GM23338 (cell line): ENCODE measurements around the gene TPO. TPM values are rescaled to one million over a fixed set of nuclear protein-coding genes. Genes with fewer than 3 reads are reported as not detected.

ENCODE experiments used
- ATAC-seq: fragments of 200-7000 bp; cut with Tn5 transposase; 3 replicates; pipeline ENCODE4 v1.9.1; 2020
- DNase-seq: peaks from one replicate; pipeline ENCODE4 v3.0.0-alpha.2; 2015; ENCODE audit warnings: low spot score
- H2AFZ ChIP-seq: fragments of 200-600 bp; sonication (generic); 2 replicates; pipeline ENCODE4 v1.8.0; 2016; ENCODE audit warnings: antibody characterized with exemption, mild to moderate bottlenecking, moderate library complexity
- H3F3A ChIP-seq: fragments of 200-600 bp; sonication (generic); replicated peaks from 2 replicates; pipeline ENCODE4 v1.8.0; 2017; ENCODE audit warnings: antibody characterized with exemption, mixed run types, low read depth
- H3K27ac ChIP-seq: fragments of 200-600 bp; sonication (generic); 2 replicates; pipeline ENCODE4 v1.6.1; 2016; ENCODE audit warnings: low read depth
- H3K27me3 ChIP-seq: fragments of 200-600 bp; sonication (generic); 2 replicates; pipeline ENCODE4 v1.8.0; 2016; ENCODE audit warnings: mild to moderate bottlenecking, mixed run types, moderate library complexity; ENCODE audit not compliant: insufficient read depth
- H3K36me3 ChIP-seq: fragments of 200-600 bp; sonication (generic); 2 replicates; pipeline ENCODE4 v1.8.0; 2016; ENCODE audit warnings: mild to moderate bottlenecking; ENCODE audit not compliant: insufficient read depth
- H3K4me1 ChIP-seq: fragments of 200-600 bp; sonication (generic); 2 replicates; pipeline ENCODE4 v1.8.0; 2016; ENCODE audit warnings: mild to moderate bottlenecking, moderate library complexity; ENCODE audit not compliant: insufficient read depth
- H3K4me2 ChIP-seq: fragments of 200-600 bp; sonication (generic); 2 replicates; pipeline ENCODE4 v1.7.1; 2017; ENCODE audit warnings: mixed run types
- H3K4me3 ChIP-seq: fragments of 200-600 bp; sonication (generic); 2 replicates; pipeline ENCODE4 v1.6.1; 2016; ENCODE audit warnings: mixed run types
- H3K79me2 ChIP-seq: fragments of 200-600 bp; sonication (generic); replicated peaks from 2 replicates; pipeline ENCODE4 v1.8.0; 2017; ENCODE audit warnings: mild to moderate bottlenecking; ENCODE audit not compliant: insufficient read depth
- H3K9me2 ChIP-seq: fragments of 200-600 bp; sonication (generic); 2 replicates; pipeline ENCODE4 v1.8.0; 2017; ENCODE audit not compliant: insufficient read depth
- H4K20me1 ChIP-seq: fragments of 200-600 bp; sonication (generic); replicated peaks from 2 replicates; pipeline ENCODE4 v1.8.0; 2017; ENCODE audit warnings: mild to moderate bottlenecking; ENCODE audit not compliant: insufficient read depth
- H3K27ac Mint-ChIP-seq: 2 replicates; pipeline ENCODE4 v1.8.0; 2020; ENCODE audit warnings: inconsistent platforms, mild to moderate bottlenecking, moderate library complexity, mixed read lengths
- H3K27me3 Mint-ChIP-seq: 3 replicates; pipeline ENCODE4 v1.8.0; 2022; ENCODE audit warnings: low read depth, mild to moderate bottlenecking, moderate library complexity, mixed read lengths, inconsistent platforms; ENCODE audit not compliant: insufficient read depth, poor library complexity
- H3K36me3 Mint-ChIP-seq: 3 replicates; pipeline ENCODE4 v1.8.0; 2021; ENCODE audit warnings: low read depth, mild to moderate bottlenecking, inconsistent platforms, moderate library complexity, mixed read lengths
- H3K4me1 Mint-ChIP-seq: 3 replicates; pipeline ENCODE4 v1.8.0; 2020; ENCODE audit warnings: mild to moderate bottlenecking, inconsistent platforms, mixed read lengths
- H3K4me3 Mint-ChIP-seq: 3 replicates; pipeline ENCODE4 v1.8.0; 2021; ENCODE audit warnings: moderate library complexity, mild to moderate bottlenecking, inconsistent platforms, mixed read lengths
- H3K9me3 Mint-ChIP-seq: 3 replicates; pipeline ENCODE4 v1.8.0; 2020; ENCODE audit warnings: moderate library complexity, mild to moderate bottlenecking, inconsistent platforms, mixed read lengths
- CREB1 ChIP-seq: fragments of 250-450 bp; sonication (Bioruptor Pico); IDR thresholded peaks from 2 replicates; pipeline ENCODE4 v1.5.0; 2020; ENCODE audit warnings: low read depth, mild to moderate bottlenecking, moderate library complexity
- EZH2 ChIP-seq: fragments of 200-600 bp; sonication (generic); IDR thresholded peaks from one replicate; pipeline ENCODE4 v1.8.0; 2017; ENCODE audit warnings: antibody characterized with exemption, mild to moderate bottlenecking, low read depth; ENCODE audit not compliant: unreplicated experiment
- EZH2phosphoT487 ChIP-seq: fragments of 200-600 bp; sonication (generic); IDR thresholded peaks from one replicate; pipeline ENCODE4 v1.8.1; 2018; ENCODE audit warnings: antibody characterized with exemption; ENCODE audit not compliant: unreplicated experiment
- JUNB ChIP-seq: IDR thresholded peaks from one replicate; pipeline ENCODE4 v1.6.1; 2016; ENCODE audit warnings: antibody characterized with exemption; ENCODE audit not compliant: unreplicated experiment
- NANOG ChIP-seq: IDR thresholded peaks from 2 replicates; pipeline ENCODE4 v1.6.1; 2016; ENCODE audit warnings: antibody characterized with exemption, borderline replicate concordance
- POLR2AphosphoS5 ChIP-seq: IDR thresholded peaks from 2 replicates; pipeline ENCODE4 v1.6.1; 2016; ENCODE audit warnings: antibody characterized with exemption, low read depth
- STAT1 ChIP-seq: IDR thresholded peaks from one replicate; pipeline ENCODE4 v1.6.1; 2016; ENCODE audit warnings: antibody characterized with exemption; ENCODE audit not compliant: unreplicated experiment
- ZNF114 ChIP-seq: fragments of 250-450 bp; sonication (Bioruptor Pico); IDR thresholded peaks from 2 replicates; pipeline ENCODE4 v1.5.0; 2020; ENCODE audit warnings: mild to moderate bottlenecking, moderate library complexity
- ZNF331 ChIP-seq: fragments of 250-450 bp; sonication (Bioruptor Pico); IDR thresholded peaks from 2 replicates; pipeline ENCODE4 v1.5.0; 2020; ENCODE audit warnings: low read depth, mild to moderate bottlenecking, moderate library complexity
- polyA plus RNA-seq: library from polyadenylated mRNA; unstranded; fragments of >200 nt; fragmentation: Nextera tagmentation; extraction: Ambion mirVana; gene quantifications from 2 replicates; pipeline ENCODE4 v1.2.1, GENCODE V29; 2016
- total RNA-seq: library from RNA; depleted of rRNA; stranded (reverse); fragments of >200 nt; shearing (Covaris generic); gene quantifications from 2 replicates; pipeline ENCODE4 v1.2.3, GENCODE V29; 2014
- TF ChIP-seq, protein P1 (sequence below): fragments of 250-450 bp; sonication (Bioruptor Pico); IDR thresholded peaks from 2 replicates; pipeline ENCODE4 v1.5.0; 2020; ENCODE audit warnings: mild to moderate bottlenecking, moderate library complexity
- TF ChIP-seq, protein P2 (sequence below): IDR thresholded peaks from 2 replicates; pipeline ENCODE4 v1.6.1; 2016; ENCODE audit warnings: antibody characterized with exemption
- TF ChIP-seq, protein P3 (sequence below): IDR thresholded peaks from one replicate; pipeline ENCODE4 v1.6.1; 2018; ENCODE audit warnings: antibody characterized with exemption; ENCODE audit not compliant: unreplicated experiment

TPO gene
- total and polyA plus RNA-seq, 2 experiments from 2014 or later = 0.74 TPM; not detected in 1

DNA sequence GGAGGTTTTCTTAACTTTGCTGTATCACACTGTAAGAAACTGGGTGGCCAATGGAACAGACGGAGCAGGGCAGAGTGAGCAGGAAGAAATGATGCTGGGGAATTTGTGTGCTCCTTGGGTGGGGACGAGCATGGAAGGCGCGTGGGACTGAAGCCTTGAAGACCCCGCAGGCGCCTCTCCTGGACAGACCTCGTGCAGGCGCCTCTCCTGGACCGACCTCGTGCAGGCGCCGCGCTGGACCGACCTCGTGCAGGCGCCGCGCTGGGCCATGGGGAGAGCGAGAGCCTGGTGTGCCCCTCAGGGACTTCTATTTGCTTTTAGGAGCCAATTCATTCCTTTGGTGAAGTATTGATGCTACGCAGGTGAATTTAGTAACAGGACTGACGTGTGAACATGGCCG, 8.9 kb downstream of the TPO start:
- H3K9me3 Mint-ChIP-seq = peaks cover 4% of the 10 kb centered on the region
- Histone ChIP-seq H2AFZ (no peak overlapping the region), H3K27me3 (no peaks in the 10 kb centered on the region), H3K4me1 (no peaks in the 10 kb centered on the region), H3K36me3 (no peaks in the 10 kb centered on the region), H4K20me1 (no peaks in the 10 kb centered on the region), H3K9me2 (no peaks in the 10 kb centered on the region), H3K79me2 (no peaks in the 10 kb centered on the region), H3K4me3 (no peak overlapping the region), H3K27ac (no peak overlapping the region), H3K4me2 (no peak overlapping the region), H3F3A (no peaks in the 10 kb centered on the region)
- peaks cover 17% of the 10 kb centered on the region for H3K27me3 Mint-ChIP-seq
- ATAC-seq = no peak
- DNase-seq = no peak
- no peak overlapping the region for H3K27ac Mint-ChIP-seq
- no peaks in the 10 kb centered on the region for H3K4me1 Mint-ChIP-seq
- no peaks in the 10 kb centered on the region for H3K36me3 Mint-ChIP-seq
- H3K4me3 Mint-ChIP-seq = no peak overlapping the region
- TF ChIP-seq STAT1 (no peak), CREB1 (CRISPR knock-in tag) (no peak), NANOG (no peak), ZNF331 (CRISPR knock-in tag) (no peak), EZH2phosphoT487 (no peak), POLR2AphosphoS5 (no peak), JUNB (no peak), ZNF114 (no peak), EZH2 (no peak)
- TF ChIP-seq, protein P1, sequence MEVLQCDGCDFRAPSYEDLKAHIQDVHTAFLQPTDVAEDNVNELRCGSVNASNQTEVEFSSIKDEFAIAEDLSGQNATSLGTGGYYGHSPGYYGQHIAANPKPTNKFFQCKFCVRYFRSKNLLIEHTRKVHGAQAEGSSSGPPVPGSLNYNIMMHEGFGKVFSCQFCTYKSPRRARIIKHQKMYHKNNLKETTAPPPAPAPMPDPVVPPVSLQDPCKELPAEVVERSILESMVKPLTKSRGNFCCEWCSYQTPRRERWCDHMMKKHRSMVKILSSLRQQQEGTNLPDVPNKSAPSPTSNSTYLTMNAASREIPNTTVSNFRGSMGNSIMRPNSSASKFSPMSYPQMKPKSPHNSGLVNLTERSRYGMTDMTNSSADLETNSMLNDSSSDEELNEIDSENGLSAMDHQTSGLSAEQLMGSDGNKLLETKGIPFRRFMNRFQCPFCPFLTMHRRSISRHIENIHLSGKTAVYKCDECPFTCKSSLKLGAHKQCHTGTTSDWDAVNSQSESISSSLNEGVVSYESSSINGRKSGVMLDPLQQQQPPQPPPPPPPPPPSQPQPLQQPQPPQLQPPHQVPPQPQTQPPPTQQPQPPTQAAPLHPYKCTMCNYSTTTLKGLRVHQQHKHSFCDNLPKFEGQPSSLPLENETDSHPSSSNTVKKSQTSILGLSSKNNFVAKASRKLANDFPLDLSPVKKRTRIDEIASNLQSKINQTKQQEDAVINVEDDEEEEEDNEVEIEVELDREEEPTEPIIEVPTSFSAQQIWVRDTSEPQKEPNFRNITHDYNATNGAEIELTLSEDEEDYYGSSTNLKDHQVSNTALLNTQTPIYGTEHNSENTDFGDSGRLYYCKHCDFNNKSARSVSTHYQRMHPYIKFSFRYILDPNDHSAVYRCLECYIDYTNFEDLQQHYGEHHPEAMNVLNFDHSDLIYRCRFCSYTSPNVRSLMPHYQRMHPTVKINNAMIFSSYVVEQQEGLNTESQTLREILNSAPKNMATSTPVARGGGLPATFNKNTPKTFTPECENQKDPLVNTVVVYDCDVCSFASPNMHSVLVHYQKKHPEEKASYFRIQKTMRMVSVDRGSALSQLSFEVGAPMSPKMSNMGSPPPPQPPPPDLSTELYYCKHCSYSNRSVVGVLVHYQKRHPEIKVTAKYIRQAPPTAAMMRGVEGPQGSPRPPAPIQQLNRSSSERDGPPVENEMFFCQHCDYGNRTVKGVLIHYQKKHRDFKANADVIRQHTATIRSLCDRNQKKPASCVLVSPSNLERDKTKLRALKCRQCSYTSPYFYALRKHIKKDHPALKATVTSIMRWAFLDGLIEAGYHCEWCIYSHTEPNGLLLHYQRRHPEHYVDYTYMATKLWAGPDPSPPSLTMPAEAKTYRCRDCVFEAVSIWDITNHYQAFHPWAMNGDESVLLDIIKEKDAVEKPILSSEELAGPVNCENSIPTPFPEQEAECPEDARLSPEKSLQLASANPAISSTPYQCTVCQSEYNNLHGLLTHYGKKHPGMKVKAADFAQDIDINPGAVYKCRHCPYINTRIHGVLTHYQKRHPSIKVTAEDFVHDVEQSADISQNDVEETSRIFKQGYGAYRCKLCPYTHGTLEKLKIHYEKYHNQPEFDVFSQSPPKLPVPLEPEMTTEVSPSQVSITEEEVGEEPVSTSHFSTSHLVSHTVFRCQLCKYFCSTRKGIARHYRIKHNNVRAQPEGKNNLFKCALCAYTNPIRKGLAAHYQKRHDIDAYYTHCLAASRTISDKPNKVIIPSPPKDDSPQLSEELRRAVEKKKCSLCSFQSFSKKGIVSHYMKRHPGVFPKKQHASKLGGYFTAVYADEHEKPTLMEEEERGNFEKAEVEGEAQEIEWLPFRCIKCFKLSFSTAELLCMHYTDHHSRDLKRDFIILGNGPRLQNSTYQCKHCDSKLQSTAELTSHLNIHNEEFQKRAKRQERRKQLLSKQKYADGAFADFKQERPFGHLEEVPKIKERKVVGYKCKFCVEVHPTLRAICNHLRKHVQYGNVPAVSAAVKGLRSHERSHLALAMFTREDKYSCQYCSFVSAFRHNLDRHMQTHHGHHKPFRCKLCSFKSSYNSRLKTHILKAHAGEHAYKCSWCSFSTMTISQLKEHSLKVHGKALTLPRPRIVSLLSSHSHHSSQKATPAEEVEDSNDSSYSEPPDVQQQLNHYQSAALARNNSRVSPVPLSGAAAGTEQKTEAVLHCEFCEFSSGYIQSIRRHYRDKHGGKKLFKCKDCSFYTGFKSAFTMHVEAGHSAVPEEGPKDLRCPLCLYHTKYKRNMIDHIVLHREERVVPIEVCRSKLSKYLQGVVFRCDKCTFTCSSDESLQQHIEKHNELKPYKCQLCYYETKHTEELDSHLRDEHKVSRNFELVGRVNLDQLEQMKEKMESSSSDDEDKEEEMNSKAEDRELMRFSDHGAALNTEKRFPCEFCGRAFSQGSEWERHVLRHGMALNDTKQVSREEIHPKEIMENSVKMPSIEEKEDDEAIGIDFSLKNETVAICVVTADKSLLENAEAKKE (CRISPR knock-in tag) = no peak
- TF ChIP-seq, protein P2, sequence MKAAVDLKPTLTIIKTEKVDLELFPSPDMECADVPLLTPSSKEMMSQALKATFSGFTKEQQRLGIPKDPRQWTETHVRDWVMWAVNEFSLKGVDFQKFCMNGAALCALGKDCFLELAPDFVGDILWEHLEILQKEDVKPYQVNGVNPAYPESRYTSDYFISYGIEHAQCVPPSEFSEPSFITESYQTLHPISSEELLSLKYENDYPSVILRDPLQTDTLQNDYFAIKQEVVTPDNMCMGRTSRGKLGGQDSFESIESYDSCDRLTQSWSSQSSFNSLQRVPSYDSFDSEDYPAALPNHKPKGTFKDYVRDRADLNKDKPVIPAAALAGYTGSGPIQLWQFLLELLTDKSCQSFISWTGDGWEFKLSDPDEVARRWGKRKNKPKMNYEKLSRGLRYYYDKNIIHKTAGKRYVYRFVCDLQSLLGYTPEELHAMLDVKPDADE = no peak
- TF ChIP-seq, protein P3, sequence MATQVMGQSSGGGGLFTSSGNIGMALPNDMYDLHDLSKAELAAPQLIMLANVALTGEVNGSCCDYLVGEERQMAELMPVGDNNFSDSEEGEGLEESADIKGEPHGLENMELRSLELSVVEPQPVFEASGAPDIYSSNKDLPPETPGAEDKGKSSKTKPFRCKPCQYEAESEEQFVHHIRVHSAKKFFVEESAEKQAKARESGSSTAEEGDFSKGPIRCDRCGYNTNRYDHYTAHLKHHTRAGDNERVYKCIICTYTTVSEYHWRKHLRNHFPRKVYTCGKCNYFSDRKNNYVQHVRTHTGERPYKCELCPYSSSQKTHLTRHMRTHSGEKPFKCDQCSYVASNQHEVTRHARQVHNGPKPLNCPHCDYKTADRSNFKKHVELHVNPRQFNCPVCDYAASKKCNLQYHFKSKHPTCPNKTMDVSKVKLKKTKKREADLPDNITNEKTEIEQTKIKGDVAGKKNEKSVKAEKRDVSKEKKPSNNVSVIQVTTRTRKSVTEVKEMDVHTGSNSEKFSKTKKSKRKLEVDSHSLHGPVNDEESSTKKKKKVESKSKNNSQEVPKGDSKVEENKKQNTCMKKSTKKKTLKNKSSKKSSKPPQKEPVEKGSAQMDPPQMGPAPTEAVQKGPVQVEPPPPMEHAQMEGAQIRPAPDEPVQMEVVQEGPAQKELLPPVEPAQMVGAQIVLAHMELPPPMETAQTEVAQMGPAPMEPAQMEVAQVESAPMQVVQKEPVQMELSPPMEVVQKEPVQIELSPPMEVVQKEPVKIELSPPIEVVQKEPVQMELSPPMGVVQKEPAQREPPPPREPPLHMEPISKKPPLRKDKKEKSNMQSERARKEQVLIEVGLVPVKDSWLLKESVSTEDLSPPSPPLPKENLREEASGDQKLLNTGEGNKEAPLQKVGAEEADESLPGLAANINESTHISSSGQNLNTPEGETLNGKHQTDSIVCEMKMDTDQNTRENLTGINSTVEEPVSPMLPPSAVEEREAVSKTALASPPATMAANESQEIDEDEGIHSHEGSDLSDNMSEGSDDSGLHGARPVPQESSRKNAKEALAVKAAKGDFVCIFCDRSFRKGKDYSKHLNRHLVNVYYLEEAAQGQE = no peak
